H1 (cell line): ENCODE results near the gene TARDBP. TPM values are rescaled to one million over a fixed set of nuclear protein-coding genes. Genes with fewer than 3 reads are reported as not detected.

ENCODE experiments used
- CTCF ChIA-PET: fragments of 300-600 bp; sonication (Branson Sonifier 250); formaldehyde crosslinking; loops from one replicate; lab custom pipeline; 2021; ENCODE audit not compliant: partially characterized antibody; lab: Charles Lee
- POLR2A ChIA-PET: fragments of 300-600 bp; sonication (Branson Sonifier 250); formaldehyde crosslinking; loops from one replicate; lab custom pipeline; 2021; ENCODE audit warnings: inconsistent platforms; ENCODE audit not compliant: partially characterized antibody; lab: Charles Lee
- DNase-seq, 2 experiments: peaks; one replicate each; pipeline versions ENCODE4 v3.0.0 to v3.0.0-alpha.2; 2010 to 2022; ENCODE audit warnings: low spot score in 2 of 2, low read depth in 1 of 2, mixed read lengths in 1 of 2
- FAIRE-seq: peaks from 2 replicates; lab custom pipeline; 2011; peaks lifted over from hg19 to GRCh38; lab: Jason Lieb, UNC
- H2AFZ ChIP-seq: 2 replicates; pipeline ENCODE4 v1.8.1; 2012; ENCODE audit warnings: low read length, inconsistent platforms
- H2AK5ac ChIP-seq: 2 replicates; pipeline ENCODE4 v1.6.1; 2013; ENCODE audit warnings: low read depth, low read length
- H2BK120ac ChIP-seq: replicated peaks from 2 replicates; pipeline ENCODE3; 2013; ENCODE audit warnings: low read depth, low read length, inconsistent platforms
- H2BK12ac ChIP-seq: 2 replicates; pipeline ENCODE4 v1.6.1; 2013; ENCODE audit warnings: low read depth, low read length
- H2BK15ac ChIP-seq: 2 replicates; pipeline ENCODE4 v1.6.1; 2013; ENCODE audit warnings: low read length
- H2BK20ac ChIP-seq: 2 replicates; pipeline ENCODE4 v1.6.1; 2013; ENCODE audit warnings: low read length
- H2BK5ac ChIP-seq: 2 replicates; pipeline ENCODE4 v1.6.1; 2013; ENCODE audit warnings: low read depth, low read length
- H3K14ac ChIP-seq: 2 replicates; pipeline ENCODE4 v1.6.1; 2013; ENCODE audit warnings: inconsistent platforms; ENCODE audit not compliant: insufficient read length
- H3K18ac ChIP-seq: 2 replicates; pipeline ENCODE4 v1.6.1; 2013; ENCODE audit warnings: low read length; ENCODE audit errors: extremely low read depth
- H3K23ac ChIP-seq: 2 replicates; pipeline ENCODE4 v1.6.1; 2013; ENCODE audit warnings: inconsistent platforms; ENCODE audit not compliant: insufficient read length
- H3K23me2 ChIP-seq: 2 replicates; pipeline ENCODE4 v1.6.1; 2013; ENCODE audit warnings: low read depth, low read length
- H3K27ac ChIP-seq: 2 replicates; pipeline ENCODE4 v1.6.1; 2011; ENCODE audit warnings: low read depth, low read length, inconsistent platforms
- H3K27me3 ChIP-seq, 4 experiments: replicated peaks in 1 of 4; 1 replicate in 1 of 4; 2 replicates in 3 of 4; pipeline versions ENCODE4 v1.6.1 to v1.8.1; 2011 to 2013; ENCODE audit warnings: low read length in 3 of 4, mild to moderate bottlenecking in 3 of 4, inconsistent platforms in 2 of 4, mixed read lengths in 2 of 4, moderate library complexity in 1 of 4; ENCODE audit not compliant: control insufficient read depth in 3 of 4, insufficient read depth in 3 of 4; ENCODE audit errors: extremely low read depth in 1 of 4
- H3K36me3 ChIP-seq, 4 experiments: 2 replicates each; pipeline versions ENCODE4 v1.6.1 to v1.8.1; 2011 to 2013; ENCODE audit warnings: mild to moderate bottlenecking in 4 of 4, low read length in 3 of 4, moderate library complexity in 2 of 4, control low read depth in 1 of 4, inconsistent platforms in 1 of 4; ENCODE audit not compliant: insufficient read depth in 4 of 4, control insufficient read depth in 2 of 4
- H3K4ac ChIP-seq: replicated peaks from 2 replicates; pipeline ENCODE3; 2013; ENCODE audit warnings: low read length, low read depth, mixed read lengths, inconsistent platforms; ENCODE audit not compliant: insufficient read length
- H3K4me1 ChIP-seq, 4 experiments: replicated peaks in 1 of 4; 1 replicate in 1 of 4; 2 replicates in 3 of 4; pipeline versions ENCODE4 v1.6.1 to v1.8.1; 2011 to 2013; ENCODE audit warnings: low read length in 3 of 4, inconsistent platforms in 2 of 4, mixed read lengths in 1 of 4; ENCODE audit not compliant: insufficient read depth in 4 of 4, control insufficient read depth in 3 of 4
- H3K4me2 ChIP-seq, 2 experiments: 2 replicates each; pipeline versions ENCODE4 v1.6.1 to v1.8.1; 2011 to 2013; ENCODE audit warnings: low read depth in 2 of 2, low read length in 2 of 2, control low read depth in 1 of 2, inconsistent platforms in 1 of 2, mild to moderate bottlenecking in 1 of 2; ENCODE audit not compliant: insufficient read depth in 1 of 2
- H3K4me3 ChIP-seq, 4 experiments: fragments of 200-600, 300-600 bp in 1 of 4; sonication (generic), shearing (Covaris generic), sonication (Bioruptor Twin) in 1 of 4; 2 replicates each; pipeline versions ENCODE4 v1.5.1 to v1.8.1; 2011 to 2016; ENCODE audit warnings: low read length in 4 of 4, low read depth in 3 of 4, control low read depth in 2 of 4, inconsistent platforms in 2 of 4, mild to moderate bottlenecking in 2 of 4, mixed read lengths in 1 of 4, moderate library complexity in 1 of 4; ENCODE audit not compliant: insufficient read depth in 2 of 4; ENCODE audit errors: extremely low read depth in 1 of 4
- H3K56ac ChIP-seq: replicated peaks from 2 replicates; pipeline ENCODE3; 2013; ENCODE audit warnings: low read depth, mild to moderate bottlenecking, mixed read lengths, low read length, inconsistent platforms; ENCODE audit not compliant: insufficient read length
- H3K79me1 ChIP-seq: 2 replicates; pipeline ENCODE4 v1.6.1; 2013; ENCODE audit warnings: low read depth, low read length, control low read depth
- H3K79me2 ChIP-seq, 2 experiments: 2 replicates each; pipeline versions ENCODE4 v1.6.1 to v1.8.1; 2012 to 2013; ENCODE audit warnings: low read length in 2 of 2, mild to moderate bottlenecking in 2 of 2, inconsistent platforms in 1 of 2; ENCODE audit not compliant: insufficient read depth in 2 of 2, control insufficient read depth in 1 of 2
- H3K9ac ChIP-seq, 4 experiments: replicated peaks in 1 of 4; 1 replicate in 1 of 4; 2 replicates in 3 of 4; pipeline versions ENCODE4 v1.6.1 to v1.8.1; 2011 to 2013; ENCODE audit warnings: low read depth in 3 of 4, low read length in 3 of 4, control low read depth in 2 of 4, mild to moderate bottlenecking in 2 of 4, moderate library complexity in 2 of 4, inconsistent platforms in 1 of 4; ENCODE audit errors: extremely low read depth in 1 of 4
- H3K9me3 ChIP-seq, 2 experiments: 2 replicates each; pipeline versions ENCODE4 v1.6.1 to v1.8.1; 2012 to 2013; ENCODE audit warnings: mild to moderate bottlenecking in 2 of 2, moderate library complexity in 2 of 2, control low read depth in 1 of 2, inconsistent platforms in 1 of 2, low read depth in 1 of 2, low read length in 1 of 2, mixed read lengths in 1 of 2; ENCODE audit not compliant: insufficient read depth in 2 of 2
- H4K20me1 ChIP-seq, 2 experiments: replicated peaks in 1 of 2; 2 replicates each; pipeline versions ENCODE3 to v1.8.1; 2011 to 2013; ENCODE audit warnings: inconsistent platforms in 2 of 2, low read length in 2 of 2, mild to moderate bottlenecking in 1 of 2; ENCODE audit not compliant: insufficient read depth in 2 of 2, control insufficient read depth in 1 of 2
- H4K5ac ChIP-seq: 2 replicates; pipeline ENCODE4 v1.6.1; 2013; ENCODE audit warnings: low read length, low read depth, mixed read lengths, inconsistent platforms; ENCODE audit not compliant: insufficient read length
- H4K8ac ChIP-seq: 2 replicates; pipeline ENCODE4 v1.8.0; 2013; ENCODE audit warnings: mild to moderate bottlenecking, moderate library complexity, low read length, inconsistent platforms; ENCODE audit not compliant: insufficient read depth; ENCODE audit errors: extremely low read depth
- H4K91ac ChIP-seq: replicated peaks from 2 replicates; pipeline ENCODE3; 2013; ENCODE audit warnings: low read length, mixed read lengths, inconsistent platforms; ENCODE audit not compliant: insufficient read length
- CEBPB ChIP-seq: IDR thresholded peaks from 2 replicates; pipeline ENCODE4 v1.6.1; 2012; ENCODE audit warnings: low read depth, low read length
- CHD1 ChIP-seq: IDR thresholded peaks from 2 replicates; pipeline ENCODE4 v1.6.1; 2012; ENCODE audit warnings: low read depth, low read length, improper control_type of control experiment
- EZH2 ChIP-seq: fragments of 200-600 bp; sonication (generic); IDR thresholded peaks from 2 replicates; pipeline ENCODE4 v1.7.1; 2012; ENCODE audit warnings: low read depth, mild to moderate bottlenecking, moderate library complexity, low read length, inconsistent platforms; ENCODE audit not compliant: severe bottlenecking
- JUN ChIP-seq: IDR thresholded peaks from 2 replicates; pipeline ENCODE4 v1.6.1; 2011; ENCODE audit warnings: low read depth, mild to moderate bottlenecking, improper control_type of control experiment, low read length
- NANOG ChIP-seq: IDR thresholded peaks from 2 replicates; pipeline ENCODE4 v1.6.1; 2011; ENCODE audit warnings: low read length, low read depth, mild to moderate bottlenecking, inconsistent platforms; ENCODE audit not compliant: insufficient read depth, poor library complexity, severe bottlenecking
- POU5F1 ChIP-seq: IDR thresholded peaks from 2 replicates; pipeline ENCODE4 v1.6.1; 2011; ENCODE audit warnings: low read depth, mild to moderate bottlenecking, low read length, moderate library complexity
- RBBP5 ChIP-seq: IDR thresholded peaks from 2 replicates; pipeline ENCODE4 v1.7.1; 2012; ENCODE audit warnings: low read depth, mild to moderate bottlenecking, inconsistent platforms, low read length, moderate library complexity, borderline replicate concordance
- TAF1 ChIP-seq: IDR thresholded peaks from 2 replicates; pipeline ENCODE4 v1.6.1; 2011; ENCODE audit warnings: mild to moderate bottlenecking, low read depth, low read length
- TAF7 ChIP-seq: optimal IDR thresholded peaks from 2 replicates; pipeline ENCODE3; 2011; ENCODE audit warnings: low read depth, mild to moderate bottlenecking, inconsistent platforms, low read length, moderate library complexity, borderline replicate concordance
- YY1 ChIP-seq: IDR thresholded peaks from 2 replicates; pipeline ENCODE4 v1.6.1; 2011; ENCODE audit warnings: low read depth, mild to moderate bottlenecking, low read length
- WGBS, 2 experiments: shearing (Covaris generic) in 1 of 2; methylation state at CpG; one replicate each; pipeline versions ENCODE4 v1.1.6 to v1.1.7; 2013 to 2015; ENCODE audit warnings: low lambda C conversion rate in 2 of 2, mixed read lengths in 2 of 2, inconsistent platforms in 1 of 2, low coverage in 1 of 2, missing lambda C conversion rate in 1 of 2; ENCODE audit not compliant: insufficient replicate concordance in 2 of 2, insufficient coverage in 1 of 2, insufficient read length in 1 of 2; ENCODE audit errors: extremely low coverage in 1 of 2, missing lambda C conversion rate in 1 of 2; 5-methylcytosine and 5-hydroxymethylcytosine counted together
- polyA plus RNA-seq, 7 experiments: library from polyadenylated mRNA; depleted of rRNA in 3 of 7; stranded (reverse) in 5 of 7; unstranded in 2 of 7; fragments of >200 nt in 5 of 7; fragments of 200-250 nt in 2 of 7; gene quantifications; 1 replicate in 5 of 7; 2 replicates in 1 of 7; 4 replicates in 1 of 7; pipeline versions ENCODE4 v1.2.1 to v1.2.3, GENCODE V29; 2011 to 2013; ENCODE audit warnings: missing spikeins in 2 of 7, mixed read lengths in 2 of 7
- total RNA-seq: library from RNA; stranded (reverse); fragmentation: NEBNext Ultra II Directional; extraction: Animal tissue kit (Norgen Biotek cat#: 25700); gene quantifications from 2 replicates; pipeline ENCODE4 v1.2.1, GENCODE V29; 2021

The TARDBP gene
- total and polyA plus RNA-seq, 2 of the 8 experiments (the other 6 are each of a cell fraction or from before 2014, with no cell fraction given) = 144 to 240 TPM

- no peak overlapping the region for H2BK5ac ChIP-seq
- peaks cover 0 to 11% of the 10 kb centered on the region in 2 experiments for H4K20me1 ChIP-seq
- H2AK5ac ChIP-seq = no peak overlapping the region
- no peak overlapping the region for H3K27ac ChIP-seq
- peaks cover 0 to 10% (median 1%) of the 10 kb centered on the region in 4 experiments; a peak in 4 of 7 replicates for H3K4me1 ChIP-seq
- POLR2A ChIA-PET = interaction anchor here (0.5 to 2.6 kb wide), 6 partner anchors 8 to 23 kb away, joined by 3 to 16 read pairs (median 5); no protein-coding TSS in a partner anchor
- H3K9ac ChIP-seq = no peak overlapping the region
- H2BK15ac ChIP-seq = no peak overlapping the region
- peaks cover 31% of the 10 kb centered on the region; the same call in 1 of the 2 replicates for H3K23me2 ChIP-seq
- no peak overlapping the region for H3K14ac ChIP-seq
- no peak overlapping the region for H3K4me3 ChIP-seq
- H3K9me3 ChIP-seq = no peaks in the 10 kb centered on the region
- H3K27me3 ChIP-seq = no peaks in the 10 kb centered on the region
- H2BK120ac ChIP-seq = no peak overlapping the region
- no peak overlapping the region for H3K4ac ChIP-seq
- no peak overlapping the region for H3K23ac ChIP-seq
- no peak for TF ChIP-seq YY1
- TF ChIP-seq CHD1 = no peak
- no peak for TF ChIP-seq RBBP5
- no peak for TF ChIP-seq CEBPB
- TF ChIP-seq POU5F1 = no peak
- TF ChIP-seq NANOG = no peak
- TF ChIP-seq TAF7 = no peak
- no peak for TF ChIP-seq EZH2
- TF ChIP-seq TAF1 = no peak
- TF ChIP-seq JUN = no peak
- CTCF ChIA-PET = interaction anchor here (1.1 to 14.5 kb wide), 2 partner anchors 7 to 20 kb away, joined by 3 to 168 read pairs; no protein-coding TSS in a partner anchor
- no peaks in the 10 kb centered on the region for H3K79me2 ChIP-seq
- no peaks in the 10 kb centered on the region for H3K79me1 ChIP-seq
- H4K91ac ChIP-seq = no peak overlapping the region
- DNase-seq (no peak), FAIRE-seq (no peak)
- H3K56ac ChIP-seq = no peak overlapping the region
- H3K4me2 ChIP-seq = no peak overlapping the region
- WGBS, 2 experiments = 87% methylated on average over 13 of the region's 16 CpGs; no CpG with 5 or more reads in 1 of the 2 experiments
- H4K8ac ChIP-seq = no peak overlapping the region
- no peaks in the 10 kb centered on the region for H3K36me3 ChIP-seq
- no peak overlapping the region for H4K5ac ChIP-seq
- no peak overlapping the region for H2AFZ ChIP-seq
- no peak overlapping the region for H2BK12ac ChIP-seq
- H3K18ac ChIP-seq = no peak overlapping the region
- H2BK20ac ChIP-seq = no peak overlapping the region
Observed at GRCh38 chr1:11044086-11044848, 31.8 kb downstream of the TARDBP start.
